Stimulated activated CD4-positive, alpha-beta T cell treated with anti-CD3 and anti-CD28 coated beads, Interleukin-1b, Interleukin-23, amount 100 ng/mL, for 1 hour (primary cell): ENCODE results near the gene POSTN.

ENCODE experiments used
- DNase-seq, 2 donors: peaks; one replicate each; pipeline ENCODE4 v3.0.0-alpha.2; 2020; ENCODE audit warnings: low read depth in 2 of 2

Gene POSTN

DNA sequence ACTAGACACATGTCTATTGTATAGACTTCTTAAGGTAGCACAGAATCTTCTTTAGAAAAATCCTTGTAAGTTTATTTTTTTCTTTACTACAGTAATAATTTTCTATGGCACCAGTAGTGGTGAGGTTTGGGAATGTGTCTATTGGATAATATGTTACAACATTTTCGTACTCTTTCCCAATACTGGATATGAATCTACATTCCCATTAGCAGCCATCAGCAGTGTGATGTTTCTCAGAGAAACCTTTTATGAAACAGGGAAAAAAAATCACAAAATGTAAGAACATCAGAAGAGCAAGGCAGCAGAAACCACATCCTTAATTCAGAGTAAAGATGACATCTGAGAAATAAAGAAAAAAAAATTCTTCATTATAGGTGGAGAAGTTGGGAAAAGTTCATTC is 83.3 kb downstream of the POSTN start:
- DNase-seq: no peak
